ENCODE results near the gene SIRT7.
"Not testable (repeated sequence)": the region's sequence is repeated elsewhere in the genome, so short reads cannot be mapped to it uniquely, and the experiment has no call there.

The SIRT7 gene

DNA sequence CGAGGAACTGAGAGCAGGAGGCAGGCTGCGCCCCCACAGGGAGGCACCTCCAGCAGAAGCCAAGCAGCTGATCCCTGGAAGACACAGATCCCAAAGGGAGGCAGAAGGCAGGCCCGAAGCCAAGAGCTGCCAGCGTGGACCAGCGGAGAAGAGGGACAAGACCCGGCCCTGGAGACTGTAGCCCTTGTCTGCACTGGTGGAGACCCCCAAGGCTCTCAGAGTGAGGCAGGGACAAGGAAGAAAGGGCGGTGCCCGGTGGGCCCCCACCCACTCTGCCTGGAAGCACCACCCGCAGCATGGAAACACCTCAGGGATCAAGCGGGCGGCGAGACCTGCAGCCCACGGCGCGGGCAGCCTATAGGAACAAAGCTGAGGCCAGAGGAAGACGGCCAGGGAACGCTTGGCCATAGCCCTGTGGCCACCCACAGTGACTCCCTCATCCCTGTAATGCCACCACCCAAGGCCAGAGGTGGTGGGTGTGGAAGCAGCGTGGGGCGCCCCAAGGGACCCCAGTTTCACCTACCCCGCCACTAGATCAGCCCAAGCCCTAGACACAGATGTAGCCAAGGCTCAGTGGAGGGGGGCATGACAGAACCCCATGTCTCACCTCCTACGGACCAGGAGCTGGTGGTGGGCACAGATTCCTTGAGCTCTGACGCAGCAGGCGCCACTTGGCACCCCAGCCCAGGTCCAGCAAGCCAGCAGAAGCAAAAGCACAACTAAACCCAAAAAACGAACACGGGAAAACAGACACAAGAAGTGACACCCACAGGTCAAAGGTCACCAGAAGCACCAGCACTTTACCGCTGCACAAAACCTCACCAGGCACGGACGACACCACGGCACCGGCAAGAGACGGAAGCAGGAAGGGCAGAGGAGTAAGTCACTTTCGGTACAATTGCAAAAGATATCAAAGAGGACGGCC, 2.9 kb upstream of the SIRT7 start:
- Histone ChIP-seq H3K4me3 (ENCODE audit: insufficient read length, low read depth) (no peak overlapping the region), H3K9ac (ENCODE audit: insufficient read length, low read depth) (no peak overlapping the region), H3K36me3 (ENCODE audit: insufficient read depth, insufficient read length, low read length) (peaks cover 57% of the 10 kb centered on the region), H3K27me3 (ENCODE audit: insufficient read depth, insufficient read length) (no peaks in the 10 kb centered on the region), H3K4me1 (ENCODE audit: insufficient read depth, insufficient read length) (peaks cover 44% of the 10 kb centered on the region), H3K9me3 (ENCODE audit: insufficient read depth, low read length) (no peaks in the 10 kb centered on the region)
- no peak for DNase-seq (ENCODE audit: low read depth, low spot score)
- no peak for TF ChIP-seq ZNF274 (IDR thresholded peaks at IDR 0.05; ENCODE audit: low read depth, low read length)
- no peak for TF ChIP-seq YY1 (IDR thresholded peaks at IDR 0.05; ENCODE audit: insufficient read depth, insufficient read length)
- no peak for TF ChIP-seq SUZ12 (IDR thresholded peaks at IDR 0.05; ENCODE audit: extremely low read depth, insufficient read depth, insufficient read length)

GRCh38 chr17:81918832-81919545, 1.0 kb upstream of the SIRT7 start:
- Histone ChIP-seq H3K27me3 (ENCODE audit: insufficient read depth, insufficient read length) (no peaks in the 10 kb centered on the region), H3K4me1 (ENCODE audit: insufficient read depth, insufficient read length) (peaks cover 31% of the 10 kb centered on the region), H3K9ac (ENCODE audit: insufficient read length, low read depth) (no peak overlapping the region), H3K9me3 (ENCODE audit: insufficient read depth, low read length) (no peaks in the 10 kb centered on the region), H3K4me3 (ENCODE audit: insufficient read length, low read depth) (no peak overlapping the region), H3K36me3 (ENCODE audit: insufficient read depth, insufficient read length, low read length) (peaks cover 71% of the 10 kb centered on the region)
- DNase-seq (ENCODE audit: low read depth, low spot score): no peak
- no peak for TF ChIP-seq YY1 (IDR thresholded peaks at IDR 0.05; ENCODE audit: insufficient read depth, insufficient read length)
- no peak for TF ChIP-seq SUZ12 (IDR thresholded peaks at IDR 0.05; ENCODE audit: extremely low read depth, insufficient read depth, insufficient read length)
- no peak for TF ChIP-seq ZNF274 (IDR thresholded peaks at IDR 0.05; ENCODE audit: low read depth, low read length)

GRCh38 chr17:81918333-81918669, 325 bp upstream of the SIRT7 start:
- Histone ChIP-seq H3K4me1 (ENCODE audit: insufficient read depth, insufficient read length) (peaks cover 29% of the 10 kb centered on the region), H3K36me3 (ENCODE audit: insufficient read depth, insufficient read length, low read length) (peaks cover 78% of the 10 kb centered on the region)
- H3K4me3 ChIP-seq (ENCODE audit: insufficient read length, low read depth); H3K9ac ChIP-seq (ENCODE audit: insufficient read length, low read depth); H3K27me3 ChIP-seq (ENCODE audit: insufficient read depth, insufficient read length); H3K9me3 ChIP-seq (ENCODE audit: insufficient read depth, low read length); DNase-seq (ENCODE audit: low read depth, low spot score): not testable (repeated sequence)

- no peak for TF ChIP-seq YY1 (IDR thresholded peaks at IDR 0.05; ENCODE audit: insufficient read depth, insufficient read length)
- Histone ChIP-seq H3K4me1 (ENCODE audit: insufficient read depth, insufficient read length) (peaks cover 16% of the 10 kb centered on the region), H3K36me3 (ENCODE audit: insufficient read depth, insufficient read length, low read length) (peaks cover 78% of the 10 kb centered on the region)
Measured at GRCh38 chr17:81916234-81917001, 1.6 kb downstream of the SIRT7 start.

GRCh38 chr17:81915331-81915730, 2.6 kb downstream of the SIRT7 start:
- H3K4me1 ChIP-seq (ENCODE audit: insufficient read depth, insufficient read length): peaks cover 12% of the 10 kb centered on the region
- H3K4me3 ChIP-seq (ENCODE audit: insufficient read length, low read depth): no peak overlapping the region
- H3K9ac ChIP-seq (ENCODE audit: insufficient read length, low read depth): no peak overlapping the region
- no peak for DNase-seq (ENCODE audit: low read depth, low spot score)
- H3K36me3 ChIP-seq (ENCODE audit: insufficient read depth, insufficient read length, low read length): peaks cover 67% of the 10 kb centered on the region
- no peaks in the 10 kb centered on the region for H3K9me3 ChIP-seq (ENCODE audit: insufficient read depth, low read length)
- H3K27me3 ChIP-seq (ENCODE audit: insufficient read depth, insufficient read length): peaks cover 6% of the 10 kb centered on the region
- TF ChIP-seq YY1 (IDR thresholded peaks at IDR 0.05; ENCODE audit: insufficient read depth, insufficient read length) (no peak), SUZ12 (IDR thresholded peaks at IDR 0.05; ENCODE audit: extremely low read depth, insufficient read depth, insufficient read length) (no peak), ZNF274 (IDR thresholded peaks at IDR 0.05; ENCODE audit: low read depth, low read length) (no peak)

More at GRCh38 chr17:81916234-81917001, 1.6 kb downstream of the SIRT7 start:
- no peak for DNase-seq (ENCODE audit: low read depth, low spot score)
- Histone ChIP-seq H3K27me3 (ENCODE audit: insufficient read depth, insufficient read length) (no peaks in the 10 kb centered on the region), H3K9me3 (ENCODE audit: insufficient read depth, low read length) (no peaks in the 10 kb centered on the region), H3K9ac (ENCODE audit: insufficient read length, low read depth) (peak overlapping the region; percentile 98), H3K4me3 (ENCODE audit: insufficient read length, low read depth) (peak overlapping the region; percentile 85)

GRCh38 chr17:81914103-81914850, 3.7 kb downstream of the SIRT7 start:
- H3K36me3 ChIP-seq (ENCODE audit: insufficient read depth, insufficient read length, low read length): peaks cover 60% of the 10 kb centered on the region
- no peak overlapping the region for H3K4me3 ChIP-seq (ENCODE audit: insufficient read length, low read depth)
- peaks cover 10% of the 10 kb centered on the region for H3K27me3 ChIP-seq (ENCODE audit: insufficient read depth, insufficient read length)
- no peak for TF ChIP-seq SUZ12 (IDR thresholded peaks at IDR 0.05; ENCODE audit: extremely low read depth, insufficient read depth, insufficient read length)
- TF ChIP-seq YY1 (IDR thresholded peaks at IDR 0.05; ENCODE audit: insufficient read depth, insufficient read length): no peak
- no peak for TF ChIP-seq ZNF274 (IDR thresholded peaks at IDR 0.05; ENCODE audit: low read depth, low read length)
- H3K9ac ChIP-seq (ENCODE audit: insufficient read length, low read depth): no peak overlapping the region
- DNase-seq (ENCODE audit: low read depth, low spot score): no peak
- H3K9me3 ChIP-seq (ENCODE audit: insufficient read depth, low read length): no peaks in the 10 kb centered on the region
- peaks cover 19% of the 10 kb centered on the region for H3K4me1 ChIP-seq (ENCODE audit: insufficient read depth, insufficient read length)

Data from NT2/D1 (cell line).